ENCODE measurements around the gene RPS6KA5. TPM values are rescaled to one million over a fixed set of nuclear protein-coding genes. Genes with fewer than 3 reads are reported as not detected.
"Not testable (repeated sequence)": the region's sequence is repeated elsewhere in the genome, so short reads cannot be mapped to it uniquely, and the experiment has no call there.

The RPS6KA5 gene
- total RNA-seq, 1 experiment from 2014 or later: 11.0 TPM

DNA sequence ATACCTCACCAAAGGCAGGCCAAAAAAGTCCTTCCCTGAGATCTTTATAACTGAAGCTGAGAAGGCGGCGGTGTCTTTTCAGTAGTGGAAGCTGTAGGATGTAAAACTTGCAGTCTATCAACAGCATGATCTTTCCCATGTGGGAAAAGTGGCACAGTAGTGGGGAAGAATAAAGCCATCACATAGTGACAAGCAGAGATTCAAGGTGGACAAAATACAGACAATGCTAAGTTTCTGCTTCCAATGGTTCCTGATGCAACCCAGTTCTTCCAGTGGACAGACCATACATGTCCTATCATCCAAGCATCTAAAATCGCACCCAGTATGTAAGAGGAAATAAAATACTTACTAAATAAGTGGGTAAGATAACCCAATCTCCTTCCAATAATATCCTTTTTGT lies 4.1 kb downstream of the RPS6KA5 start:
- no peak overlapping the region for H3K27ac ChIP-seq

DNA sequence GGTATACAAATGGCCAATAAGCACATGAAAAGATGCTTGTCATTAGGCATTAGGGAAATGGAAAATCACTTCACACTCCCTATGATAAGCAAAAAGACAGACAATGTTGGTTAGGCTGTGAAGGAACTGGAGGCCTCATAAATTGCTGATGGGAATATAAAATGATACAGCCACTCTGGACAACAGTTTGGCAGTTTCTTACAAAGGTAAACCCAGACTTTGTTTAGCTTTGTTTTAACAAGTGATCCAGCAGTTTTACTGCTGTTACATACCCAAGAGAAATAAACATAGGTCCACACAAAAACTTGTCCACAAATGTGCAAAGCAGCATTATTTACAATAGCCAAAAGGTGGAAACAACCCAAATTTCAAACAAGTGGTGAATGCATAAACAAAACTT lies 5.4 kb downstream of the RPS6KA5 start:
- no peak for DNase-seq
- Histone ChIP-seq H3K9me3 (replicated peaks) (no peaks in the 10 kb centered on the region), H3K4me1 (peaks cover 9% of the 10 kb centered on the region), H3K4me3 (no peak overlapping the region), H3K27me3 (no peaks in the 10 kb centered on the region), H3K27ac (no peak overlapping the region), H3K36me3 (no peaks in the 10 kb centered on the region)

More for the DNA sequence above, 4.1 kb downstream of the RPS6KA5 start:
- no peak for DNase-seq
- H3K4me1 ChIP-seq: peaks cover 9% of the 10 kb centered on the region
- H3K4me3 ChIP-seq: no peak overlapping the region
- no peaks in the 10 kb centered on the region for H3K36me3 ChIP-seq
- no peaks in the 10 kb centered on the region for H3K27me3 ChIP-seq
- H3K9me3 ChIP-seq (replicated peaks): no peaks in the 10 kb centered on the region

GRCh38 chr14:91048676-91049075 lies 11.8 kb downstream of the RPS6KA5 start:
- Histone ChIP-seq H3K36me3 (no peaks in the 10 kb centered on the region), H3K9me3 (replicated peaks) (no peaks in the 10 kb centered on the region), H3K27ac (no peak overlapping the region), H3K4me3 (no peak overlapping the region), H3K27me3 (no peaks in the 10 kb centered on the region), H3K4me1 (peaks cover 13% of the 10 kb centered on the region)
- no peak for DNase-seq

GRCh38 chr14:91048265-91048664 lies 12.2 kb downstream of the RPS6KA5 start:
- Histone ChIP-seq H3K27me3 (no peaks in the 10 kb centered on the region), H3K27ac (no peak overlapping the region), H3K36me3 (no peaks in the 10 kb centered on the region), H3K4me3 (no peak overlapping the region), H3K9me3 (replicated peaks) (no peaks in the 10 kb centered on the region), H3K4me1 (peaks cover 13% of the 10 kb centered on the region)
- no peak for DNase-seq

- H3K27ac ChIP-seq: no peak overlapping the region
- no peak overlapping the region for H3K4me3 ChIP-seq
- no peaks in the 10 kb centered on the region for H3K36me3 ChIP-seq
- peaks cover 16% of the 10 kb centered on the region for H3K4me1 ChIP-seq
- H3K9me3 ChIP-seq (replicated peaks): no peaks in the 10 kb centered on the region
- peak; percentile 41 to 68 for DNase-seq
- no peaks in the 10 kb centered on the region for H3K27me3 ChIP-seq
Observed at GRCh38 chr14:91047174-91047753, 13.2 kb downstream of the RPS6KA5 start.

DNA sequence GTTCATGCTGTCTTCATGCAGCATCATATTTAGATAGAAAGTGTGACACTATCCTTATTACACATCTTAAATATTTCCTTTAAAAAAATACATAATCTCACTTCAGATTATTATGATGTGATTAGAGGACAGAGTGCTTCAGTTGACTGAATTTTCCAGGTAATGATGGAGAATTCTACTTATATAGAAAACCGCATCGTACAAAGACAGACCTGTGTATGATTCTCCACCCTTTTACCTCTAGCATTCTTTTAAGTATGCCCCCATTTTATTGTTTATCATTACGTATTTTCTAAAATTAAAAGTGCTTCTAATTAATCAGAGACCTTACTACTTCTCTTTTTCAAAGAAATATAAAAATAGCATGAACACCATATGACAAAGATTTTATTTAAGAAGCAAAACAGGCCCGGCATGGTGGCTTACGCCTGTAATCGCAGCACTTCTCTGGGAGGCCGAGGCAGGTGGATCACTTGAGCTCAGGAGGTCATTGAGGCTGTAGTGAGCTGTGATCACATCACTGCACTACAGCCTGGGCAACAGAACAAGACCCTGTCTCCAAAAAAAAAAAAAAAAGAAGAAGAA lies 13.9 kb downstream of the RPS6KA5 start:
- Histone ChIP-seq H3K27ac (no peak overlapping the region), H3K4me3 (no peak overlapping the region), H3K36me3 (no peaks in the 10 kb centered on the region), H3K9me3 (replicated peaks) (no peaks in the 10 kb centered on the region), H3K27me3 (no peaks in the 10 kb centered on the region), H3K4me1 (peaks cover 16% of the 10 kb centered on the region)
- DNase-seq: no peak

GRCh38 chr14:91041450-91041849 lies 19.0 kb downstream of the RPS6KA5 start:
- Histone ChIP-seq H3K4me3 (no peak overlapping the region), H3K36me3 (no peaks in the 10 kb centered on the region), H3K9me3 (replicated peaks) (no peaks in the 10 kb centered on the region), H3K27me3 (no peaks in the 10 kb centered on the region), H3K27ac (no peak overlapping the region), H3K4me1 (peaks cover 8% of the 10 kb centered on the region)
- DNase-seq: peak in 1 of 2 experiments; percentile 22

DNA sequence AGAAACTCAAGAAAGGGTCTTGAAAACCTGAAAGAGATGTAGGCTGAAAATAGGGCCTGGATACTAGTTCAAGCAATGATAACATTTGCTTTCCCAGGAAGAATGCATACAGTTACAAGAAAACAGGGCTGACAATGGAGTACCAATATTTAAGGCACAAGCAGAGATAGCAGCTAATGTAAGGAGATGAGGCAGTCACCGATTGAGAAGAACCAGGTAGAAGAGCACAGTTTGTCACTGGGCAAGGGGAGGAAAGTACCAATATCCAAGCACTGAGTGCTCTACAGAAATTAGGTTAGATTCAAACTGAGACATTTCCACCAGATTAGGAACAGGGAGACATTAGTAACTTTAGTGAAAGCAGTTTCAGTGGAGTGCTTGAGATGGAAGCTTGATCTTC lies 19.9 kb downstream of the RPS6KA5 start:
- Histone ChIP-seq H3K36me3 (no peaks in the 10 kb centered on the region), H3K27me3 (no peaks in the 10 kb centered on the region), H3K9me3 (replicated peaks) (no peaks in the 10 kb centered on the region), H3K27ac (no peak overlapping the region), H3K4me3 (no peak overlapping the region), H3K4me1 (peaks cover 8% of the 10 kb centered on the region)
- no peak for DNase-seq

GRCh38 chr14:91038439-91038838 lies 22.0 kb downstream of the RPS6KA5 start:
- DNase-seq: no peak
- no peaks in the 10 kb centered on the region for H3K9me3 ChIP-seq (replicated peaks)
- H3K27me3 ChIP-seq: no peaks in the 10 kb centered on the region
- H3K4me1 ChIP-seq: peaks cover 8% of the 10 kb centered on the region
- H3K4me3 ChIP-seq: no peak overlapping the region
- no peaks in the 10 kb centered on the region for H3K36me3 ChIP-seq
- no peak overlapping the region for H3K27ac ChIP-seq

DNA sequence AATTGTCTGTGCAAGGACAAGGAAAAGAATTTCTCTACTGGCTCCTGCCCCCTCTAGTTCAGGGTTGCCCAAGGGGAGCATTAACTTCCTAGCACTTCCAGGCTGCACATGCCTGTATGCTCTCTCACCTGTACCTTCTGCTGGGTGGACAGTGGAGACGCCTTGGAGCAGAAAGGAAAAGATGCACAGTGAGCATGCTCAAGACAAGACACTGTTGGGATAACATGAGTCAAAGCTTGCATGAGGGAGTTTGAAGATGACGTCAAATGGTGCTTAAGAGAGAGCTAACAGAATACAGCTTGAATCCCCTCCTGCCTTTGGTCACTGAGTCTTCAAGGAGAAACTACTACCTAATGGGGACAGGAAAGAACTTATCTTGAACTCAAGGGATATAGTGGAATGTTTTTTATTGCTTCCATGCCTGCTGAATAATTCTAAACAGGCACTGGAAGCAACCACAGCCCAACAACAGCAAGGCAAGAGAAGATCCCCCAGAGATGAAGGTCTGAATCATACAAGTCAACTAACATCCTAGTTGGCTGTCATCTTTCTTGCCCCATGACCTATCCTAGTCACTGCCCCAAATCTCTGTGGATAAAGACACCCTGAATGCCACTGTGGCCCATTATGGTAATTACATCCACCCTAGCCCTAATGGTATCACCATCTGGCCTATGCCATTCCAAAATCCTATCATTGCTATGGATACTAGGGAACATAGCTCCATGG lies 23.5 kb downstream of the RPS6KA5 start:
- Histone ChIP-seq H3K9me3 (replicated peaks) (no peaks in the 10 kb centered on the region), H3K27ac (no peak overlapping the region), H3K27me3 (no peaks in the 10 kb centered on the region), H3K4me1 (peaks cover 5% of the 10 kb centered on the region), H3K36me3 (no peaks in the 10 kb centered on the region), H3K4me3 (no peak overlapping the region)
- no peak for DNase-seq

DNA sequence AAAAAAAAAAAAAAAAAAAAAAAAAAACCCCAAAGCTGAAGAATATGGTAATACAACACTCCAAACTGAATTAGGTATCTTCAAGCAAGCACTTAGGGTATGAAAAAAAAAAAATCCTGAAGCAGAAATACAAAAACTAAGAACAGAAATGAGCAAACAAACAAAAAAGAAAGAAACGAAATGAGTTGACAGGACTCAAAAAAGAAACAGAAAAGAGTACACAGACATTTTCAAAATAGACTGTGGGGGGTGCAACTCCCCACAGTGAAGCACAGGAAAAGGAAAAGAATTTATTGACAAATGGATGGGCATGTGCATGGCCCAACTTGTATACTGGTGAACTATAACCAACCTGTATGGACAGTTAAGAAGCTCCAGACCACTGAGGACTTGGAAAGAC lies 24.6 kb downstream of the RPS6KA5 start:
- DNase-seq: no peak
- H3K4me3 ChIP-seq: no peak overlapping the region
- H3K36me3 ChIP-seq: no peaks in the 10 kb centered on the region
- no peak overlapping the region for H3K27ac ChIP-seq
- H3K4me1 ChIP-seq: peaks cover under 1% of the 10 kb centered on the region
- H3K9me3 ChIP-seq (replicated peaks): no peaks in the 10 kb centered on the region
- H3K27me3 ChIP-seq: no peaks in the 10 kb centered on the region

DNA sequence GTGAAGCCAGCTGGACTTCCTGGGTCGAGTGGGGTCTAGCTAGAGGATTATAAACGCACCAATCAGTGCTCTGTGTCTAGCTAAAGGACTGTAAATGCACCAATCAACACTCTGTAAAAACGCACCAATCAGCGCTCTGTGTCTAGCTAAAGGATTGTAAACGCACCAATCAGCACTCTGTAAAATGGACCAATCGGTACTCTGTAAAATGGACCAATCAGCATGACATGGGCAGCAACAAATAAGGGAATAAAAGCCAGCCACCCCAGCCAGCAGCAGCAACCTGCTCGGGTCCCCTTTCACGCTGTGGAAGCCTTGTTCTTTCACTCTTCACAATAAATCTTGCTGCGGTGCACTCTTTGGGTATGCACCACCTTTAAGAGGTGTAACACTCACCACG lies 26.1 kb downstream of the RPS6KA5 start:
- H3K27me3 ChIP-seq; H3K27ac ChIP-seq; DNase-seq; H3K4me3 ChIP-seq; H3K9me3 ChIP-seq (replicated peaks); H3K4me1 ChIP-seq; H3K36me3 ChIP-seq: not testable (repeated sequence)

DNA sequence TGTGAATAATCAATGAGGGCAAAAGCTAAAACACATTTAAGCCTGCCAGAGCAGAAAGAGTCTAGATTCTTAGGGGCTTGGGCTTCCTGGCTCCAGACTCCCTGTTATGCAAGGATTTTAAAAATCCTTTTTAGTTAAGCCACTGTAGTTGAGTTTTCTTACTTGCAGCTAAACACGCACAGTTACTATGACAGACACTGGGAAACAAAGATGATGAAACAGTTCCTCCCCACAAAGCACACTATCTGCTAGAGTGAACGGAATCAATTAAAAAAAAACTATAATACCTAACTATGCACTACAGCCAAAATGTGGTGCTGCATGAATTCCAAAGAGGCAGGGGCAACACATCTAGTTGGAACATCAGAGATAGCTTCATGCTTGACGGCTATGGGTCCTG lies 28.2 kb downstream of the RPS6KA5 start:
- no peak for DNase-seq
- no peaks in the 10 kb centered on the region for H3K4me1 ChIP-seq
- H3K27me3 ChIP-seq: no peaks in the 10 kb centered on the region
- no peaks in the 10 kb centered on the region for H3K9me3 ChIP-seq (replicated peaks)
- H3K36me3 ChIP-seq: no peaks in the 10 kb centered on the region
- H3K27ac ChIP-seq: no peak overlapping the region
- H3K4me3 ChIP-seq: no peak overlapping the region

DNA sequence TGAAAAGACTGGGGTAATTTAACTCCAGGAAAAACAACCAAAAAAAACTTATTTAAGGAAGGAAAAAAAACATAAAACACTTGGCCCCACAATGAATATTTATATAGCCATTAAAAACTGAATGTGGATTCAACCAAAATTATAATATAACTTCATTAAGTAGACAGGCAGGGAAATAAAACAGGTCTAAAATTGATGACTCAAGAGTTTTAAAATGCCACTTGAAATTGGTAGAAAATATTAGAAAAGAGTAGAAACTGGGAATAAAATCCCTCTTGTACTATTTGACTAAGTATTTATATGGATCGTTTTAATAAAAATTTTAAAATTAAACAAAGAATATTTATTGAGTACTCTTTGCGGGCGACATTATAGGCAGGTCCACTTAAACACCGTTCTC lies 28.8 kb downstream of the RPS6KA5 start:
- no peaks in the 10 kb centered on the region for H3K36me3 ChIP-seq
- H3K4me1 ChIP-seq: no peaks in the 10 kb centered on the region
- H3K27me3 ChIP-seq: no peaks in the 10 kb centered on the region
- H3K27ac ChIP-seq: no peak overlapping the region
- H3K9me3 ChIP-seq (replicated peaks): no peaks in the 10 kb centered on the region
- no peak overlapping the region for H3K4me3 ChIP-seq
- no peak for DNase-seq

DNA sequence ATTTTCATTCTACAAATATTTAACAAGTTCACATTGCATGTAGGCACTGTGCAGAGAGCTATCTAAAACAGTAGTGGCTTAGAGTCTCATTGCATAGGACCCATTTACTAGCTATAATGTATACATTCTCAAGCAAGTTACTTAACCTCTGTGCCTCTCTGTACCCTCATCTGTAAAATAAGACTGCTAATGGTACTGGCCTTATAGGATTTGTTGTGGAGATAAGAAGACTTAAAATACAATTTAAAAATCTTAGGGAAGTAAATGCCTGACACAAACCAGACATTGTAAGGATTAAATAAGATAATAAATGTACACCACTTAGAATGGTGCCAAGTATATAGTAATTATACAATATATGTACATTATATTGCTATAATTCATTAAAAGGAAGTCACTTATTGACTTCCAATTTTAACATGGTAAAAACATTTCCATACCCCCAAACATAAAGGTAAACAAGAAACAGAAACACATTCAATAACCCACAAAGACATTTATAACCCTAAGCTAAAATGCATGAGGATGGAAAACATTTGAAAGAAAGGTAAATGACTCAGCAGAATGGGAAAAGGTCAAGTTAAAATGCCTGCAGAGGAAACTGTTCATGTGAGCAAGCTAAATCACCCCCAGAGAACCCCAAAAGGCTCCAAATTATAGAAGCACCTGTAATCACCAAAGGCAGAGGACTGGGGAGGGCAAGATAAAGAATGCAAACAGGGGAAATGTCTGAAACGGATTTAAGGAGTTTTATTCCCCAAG lies 30.8 kb downstream of the RPS6KA5 start:
- Histone ChIP-seq H3K27me3 (no peaks in the 10 kb centered on the region), H3K27ac (no peak overlapping the region), H3K36me3 (no peaks in the 10 kb centered on the region), H3K4me1 (no peaks in the 10 kb centered on the region), H3K9me3 (replicated peaks) (no peaks in the 10 kb centered on the region), H3K4me3 (no peak overlapping the region)
- no peak for DNase-seq
